HG02678 (cell line): Measurements from ENCODE around the gene GRIA1.

Experiments
- ATAC-seq: cut with Tn5 transposase; IDR thresholded peaks from one replicate; pipeline ENCODE4 v1.9.1; 2021; ENCODE audit warnings: mild to moderate bottlenecking, moderate library complexity; ENCODE audit not compliant: unreplicated experiment

GRIA1 gene

DNA sequence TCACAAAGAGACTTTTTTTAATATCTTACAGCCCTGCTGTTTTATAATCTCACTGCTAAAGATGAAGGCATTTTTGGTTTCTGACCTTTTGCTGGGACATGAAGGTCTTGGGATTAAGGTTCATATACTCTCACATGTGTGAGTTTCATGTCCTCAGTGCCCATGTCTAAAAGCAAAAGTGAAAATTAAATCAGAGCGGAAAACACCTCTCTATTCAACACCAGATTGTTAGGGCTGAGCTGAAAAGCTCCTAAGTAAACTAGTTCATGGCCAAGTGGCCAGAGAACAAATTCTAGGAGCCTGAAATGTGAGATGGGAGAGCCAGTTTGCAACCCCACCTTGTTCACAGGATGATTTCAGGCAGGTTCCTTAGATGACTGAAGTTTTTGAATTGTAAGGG lies 110.9 kb downstream of the GRIA1 start:
- peak; percentile 81 for ATAC-seq

GRCh38 chr5:153605386-153605785 lies 114.9 kb downstream of the GRIA1 start:
- ATAC-seq: no peak

DNA sequence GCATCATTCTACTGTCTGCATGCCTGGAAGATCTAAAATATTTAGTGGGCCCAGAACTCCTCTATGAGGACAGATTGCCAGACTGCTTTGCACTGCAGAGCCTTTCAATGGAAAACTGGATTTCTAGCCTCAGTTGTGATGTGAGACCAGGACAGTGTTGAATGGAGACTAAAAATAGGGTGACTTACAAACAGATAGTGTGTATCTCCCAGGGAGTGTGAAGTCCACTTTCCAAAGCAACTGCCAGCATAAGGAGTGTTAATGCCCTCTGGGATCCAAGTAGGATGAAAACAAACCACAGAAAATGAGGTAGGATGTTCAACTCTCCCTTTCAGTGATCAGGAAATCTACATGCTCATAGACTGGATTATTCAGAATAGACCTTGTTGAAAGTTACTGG lies 119.5 kb downstream of the GRIA1 start:
- no peak for ATAC-seq

GRCh38 chr5:153610811-153611210 lies 120.3 kb downstream of the GRIA1 start:
- ATAC-seq: no peak

- no peak for ATAC-seq
These were observed 122.7 kb downstream of the GRIA1 start for GRCh38 chr5:153613144-153613543.

GRCh38 chr5:153613672-153614071 lies 123.2 kb downstream of the GRIA1 start:
- ATAC-seq: no peak

GRCh38 chr5:153617190-153617589 lies 126.7 kb downstream of the GRIA1 start:
- ATAC-seq: no peak

DNA sequence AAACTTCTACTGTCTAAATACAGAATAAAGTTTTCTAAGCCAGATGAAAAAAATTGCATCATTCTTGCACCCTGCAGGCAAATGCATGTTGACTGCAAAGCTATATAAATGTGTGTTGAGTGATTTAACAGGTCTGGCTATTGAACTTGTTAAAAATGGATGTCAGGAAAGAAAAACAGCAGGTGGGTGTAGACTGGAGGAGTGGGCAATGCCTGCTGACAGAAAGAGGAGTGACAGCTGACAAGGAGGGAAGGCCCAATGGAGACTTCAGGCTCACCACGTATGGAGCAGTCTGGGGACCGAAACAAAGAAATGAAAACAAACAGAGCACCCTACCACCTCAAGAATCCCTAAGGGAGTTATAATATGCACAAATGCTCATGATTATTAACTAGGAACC lies 127.8 kb downstream of the GRIA1 start:
- no peak for ATAC-seq

DNA sequence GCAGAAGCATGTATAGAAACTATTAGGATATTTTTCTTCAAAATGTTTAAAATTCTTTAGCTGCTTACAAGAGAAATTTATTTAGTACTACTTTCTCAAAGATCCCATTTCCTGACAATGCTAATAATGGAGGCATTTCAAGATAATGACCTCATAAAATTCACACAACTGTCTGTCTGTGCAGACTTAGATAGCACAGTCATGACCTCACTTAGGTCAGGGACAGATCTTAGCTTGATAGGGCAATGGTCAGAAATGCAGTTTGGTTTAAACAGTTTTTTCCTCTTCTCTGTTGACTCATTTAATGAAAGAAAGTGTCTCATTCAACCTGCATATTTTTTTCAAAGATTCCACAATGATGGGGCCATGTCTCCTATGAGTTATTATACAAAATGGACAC lies 128.4 kb downstream of the GRIA1 start:
- ATAC-seq: no peak

DNA sequence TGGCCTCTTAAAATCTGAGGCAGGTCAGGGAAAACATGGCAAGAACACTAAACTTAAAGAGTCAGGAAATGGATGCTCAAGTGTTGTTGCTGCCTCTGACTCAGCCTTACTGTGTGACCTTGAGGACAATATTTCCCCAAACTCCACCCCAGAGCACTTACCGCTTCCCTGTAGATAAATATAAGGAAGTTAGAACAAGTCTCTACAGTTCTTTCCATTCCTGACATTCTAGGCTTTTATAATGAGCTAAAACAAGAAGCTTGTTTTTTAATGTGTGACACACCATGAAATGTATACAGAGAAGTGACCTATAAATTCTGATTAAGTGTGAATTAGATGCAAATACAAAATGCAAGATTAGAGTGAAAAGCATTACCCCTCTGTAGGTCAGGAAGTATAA lies 129.3 kb downstream of the GRIA1 start:
- no peak for ATAC-seq

DNA sequence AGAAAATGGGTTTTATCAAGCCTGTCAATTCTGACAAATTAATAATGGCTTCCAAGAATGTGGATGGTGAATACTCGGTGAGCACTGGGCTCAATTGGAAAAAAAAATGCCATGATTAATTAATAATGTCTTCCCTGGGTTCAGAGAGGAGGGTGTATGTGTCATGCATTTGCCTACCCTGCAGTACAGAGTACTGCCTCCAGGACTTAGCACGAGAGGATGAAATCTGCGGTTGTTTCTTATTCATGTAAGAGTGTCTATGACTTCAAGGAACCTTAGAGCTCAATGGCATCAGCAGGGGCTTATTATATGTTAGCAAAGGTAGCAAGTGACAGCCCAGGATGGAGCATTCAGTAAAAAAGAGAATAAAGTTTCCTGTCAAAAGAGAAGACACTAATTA lies 132.7 kb downstream of the GRIA1 start:
- ATAC-seq: no peak

GRCh38 chr5:153623751-153624450 lies 133.4 kb downstream of the GRIA1 start:
- no peak for ATAC-seq

DNA sequence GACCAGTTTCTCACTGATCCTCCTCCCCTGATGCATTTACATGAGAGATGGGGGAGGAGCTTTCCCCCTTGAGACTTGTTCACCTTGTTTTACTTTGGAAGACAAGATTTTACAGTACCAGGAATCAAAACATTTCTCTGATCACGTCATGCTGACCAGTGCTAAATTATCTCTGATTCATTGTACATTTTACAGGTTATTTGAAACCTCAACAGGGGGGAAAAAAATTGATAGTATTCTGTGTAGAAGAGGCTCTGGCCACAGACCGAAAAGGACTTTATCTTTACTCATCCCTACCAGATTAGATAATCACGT lies 133.9 kb downstream of the GRIA1 start:
- ATAC-seq: no peak

DNA sequence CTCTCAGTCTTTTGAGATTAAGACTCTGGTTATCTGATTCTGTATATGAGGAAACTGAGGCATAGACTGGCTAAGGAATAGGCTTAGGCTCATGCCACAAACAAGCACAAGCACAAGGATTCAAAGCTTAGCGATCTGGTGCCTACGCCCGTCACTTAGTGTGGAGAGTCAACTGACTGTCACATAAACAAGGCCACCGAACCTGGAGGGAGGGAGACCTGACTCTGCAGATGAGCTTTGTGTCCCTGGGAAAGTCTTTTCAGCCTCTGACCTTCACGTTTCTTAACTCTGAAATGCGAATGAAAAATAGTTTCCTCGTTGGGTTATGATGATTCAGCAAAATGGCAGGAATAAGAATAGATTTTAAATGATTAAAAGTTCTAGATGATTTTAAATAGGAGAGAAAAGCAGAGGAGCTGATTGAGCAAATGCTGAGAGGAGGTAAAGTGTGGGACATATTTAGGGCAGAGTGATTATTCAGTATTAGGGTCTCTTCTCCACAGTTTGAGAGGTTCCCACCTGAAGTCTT lies 135.4 kb downstream of the GRIA1 start:
- ATAC-seq: no peak

- no peak for ATAC-seq
These were observed 136.4 kb downstream of the GRIA1 start for GRCh38 chr5:153626836-153627235.

DNA sequence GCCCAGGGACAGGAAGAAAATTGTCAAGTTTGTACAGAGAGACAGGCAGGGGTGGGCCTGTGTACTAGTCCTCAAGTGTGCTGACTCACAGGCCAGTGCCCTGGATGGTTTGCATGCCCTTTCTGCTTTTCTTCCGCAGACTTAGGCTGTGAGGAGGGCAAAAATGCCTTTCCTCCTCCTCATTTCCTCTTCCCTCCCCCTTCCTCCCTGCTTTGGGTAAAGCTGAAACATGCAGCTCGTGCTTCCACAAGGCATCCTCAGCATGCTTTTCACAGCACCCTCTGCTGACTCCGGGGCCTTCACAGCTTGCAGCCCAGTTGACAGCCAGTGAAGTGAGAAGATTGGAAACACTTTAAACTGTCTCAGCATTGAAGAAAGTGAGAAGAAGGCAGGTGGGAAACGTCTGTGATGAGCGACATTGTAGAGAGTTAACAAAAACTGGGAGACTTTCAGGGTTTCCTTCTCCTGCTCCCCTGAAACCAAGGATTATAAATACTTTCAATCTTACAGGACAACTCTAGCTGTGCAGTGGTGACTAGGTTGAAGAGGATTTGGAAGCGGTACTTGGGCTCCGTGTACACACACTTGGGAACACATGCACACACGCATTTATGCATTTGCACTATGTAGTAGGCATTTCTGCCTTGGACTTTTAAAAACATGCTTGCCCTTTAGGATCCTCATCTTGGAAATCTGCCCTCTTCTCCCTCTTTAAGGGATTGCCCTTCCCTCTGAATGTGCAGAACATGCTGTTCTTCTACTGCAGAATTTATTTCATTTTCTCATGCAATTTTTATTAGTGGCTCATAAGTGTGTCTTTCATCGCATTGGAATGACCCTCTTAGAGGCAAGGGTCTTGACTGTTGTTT lies 138.8 kb downstream of the GRIA1 start:
- ATAC-seq: no peak

DNA sequence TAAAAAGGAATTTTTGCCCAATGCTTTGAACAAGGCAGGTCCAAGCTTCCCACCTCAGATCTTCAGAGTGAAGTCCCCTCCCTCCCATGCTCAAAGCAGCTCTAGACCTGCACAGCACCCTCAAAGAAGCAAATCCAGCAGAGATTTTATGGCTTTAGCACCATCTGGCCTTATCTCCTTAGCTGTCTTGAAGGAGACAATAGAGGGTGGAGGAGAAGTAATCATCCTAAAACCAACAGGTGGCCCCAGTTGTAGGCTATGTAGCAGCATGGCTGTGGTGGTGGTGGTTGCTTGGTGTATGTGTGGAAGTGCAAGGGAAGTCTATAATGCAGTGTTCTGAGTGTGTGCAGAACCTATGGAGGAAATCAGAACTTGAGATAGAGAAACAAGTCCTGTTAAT lies 140.1 kb downstream of the GRIA1 start:
- no peak for ATAC-seq

DNA sequence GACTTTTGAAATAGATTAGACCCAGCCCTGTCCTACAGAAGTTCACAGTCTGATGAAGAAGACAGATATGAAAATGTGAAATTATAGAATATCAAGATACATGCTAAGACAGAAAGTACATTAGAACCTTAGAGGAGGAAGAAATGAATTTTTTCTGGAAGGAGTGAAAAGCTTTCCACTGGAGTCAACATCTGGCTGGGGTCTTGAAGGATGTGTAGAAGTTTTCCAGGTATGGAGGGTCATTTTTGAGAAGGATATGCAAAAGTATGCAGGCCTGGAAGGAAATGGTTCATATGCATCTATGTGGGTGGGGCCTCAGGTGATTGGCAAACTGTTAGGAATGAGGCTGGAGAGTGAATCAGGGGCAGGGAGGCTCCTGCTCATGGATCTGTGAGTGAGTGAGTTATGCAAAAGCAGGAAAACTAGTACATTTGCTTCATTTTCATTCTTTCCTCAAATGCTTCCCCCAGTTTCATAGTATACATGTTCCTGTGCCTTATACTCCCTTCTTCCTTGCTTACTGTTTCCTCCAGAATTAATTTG lies 142.3 kb downstream of the GRIA1 start:
- no peak for ATAC-seq

DNA sequence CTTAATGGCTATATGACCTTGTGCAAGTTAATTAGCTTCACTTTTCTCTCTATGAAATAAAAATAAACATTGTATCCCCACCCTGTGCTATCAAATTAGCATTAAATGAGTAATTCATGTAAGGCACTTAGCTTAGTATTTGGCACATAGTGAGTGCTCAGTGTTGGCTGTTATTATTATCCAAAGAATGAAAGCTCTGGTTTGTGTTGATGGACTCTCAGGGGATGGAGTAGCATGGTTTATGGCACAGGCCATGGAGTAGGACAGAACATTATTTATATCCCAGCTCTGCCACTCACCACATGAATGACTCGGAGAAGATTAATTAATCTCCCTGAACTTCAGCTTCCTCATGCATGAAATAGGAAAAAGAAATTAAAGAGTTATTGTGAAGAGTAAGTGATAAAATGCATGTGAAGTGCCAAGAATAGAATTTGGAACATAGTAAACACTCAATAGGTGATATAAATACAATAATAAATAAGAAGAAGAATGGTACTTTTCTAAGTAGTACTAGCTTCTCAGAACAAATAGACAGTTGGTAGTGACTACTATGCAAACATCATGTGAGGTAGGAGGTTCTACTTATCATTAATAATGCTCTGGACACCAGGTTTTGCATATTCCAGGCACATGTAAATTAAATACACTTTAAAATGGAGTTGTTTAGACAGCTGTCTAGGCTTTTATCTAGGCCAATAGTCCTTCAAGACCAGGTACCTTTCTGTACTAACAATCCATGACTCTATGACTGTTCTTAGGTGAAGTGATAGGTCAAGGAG lies 146.4 kb downstream of the GRIA1 start:
- no peak for ATAC-seq

DNA sequence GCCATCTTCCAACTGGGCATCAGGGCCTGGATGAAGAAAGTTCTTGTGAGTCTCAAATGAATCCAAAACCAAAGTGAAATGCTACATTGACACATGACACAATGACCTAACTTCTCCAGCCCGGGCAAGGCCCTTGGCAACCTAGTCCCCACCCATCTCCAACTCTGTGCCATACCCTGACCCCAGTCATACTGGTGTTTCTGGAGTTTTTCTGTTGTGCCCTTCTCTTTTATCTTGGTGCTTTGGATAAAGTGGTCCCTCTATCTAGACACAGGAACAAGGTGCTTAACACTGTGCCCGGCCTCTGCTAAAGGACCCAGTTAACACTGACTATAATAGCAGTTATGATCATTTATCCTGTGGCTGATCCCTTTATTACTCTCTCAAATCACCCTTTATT lies 149.8 kb downstream of the GRIA1 start:
- ATAC-seq: no peak

DNA sequence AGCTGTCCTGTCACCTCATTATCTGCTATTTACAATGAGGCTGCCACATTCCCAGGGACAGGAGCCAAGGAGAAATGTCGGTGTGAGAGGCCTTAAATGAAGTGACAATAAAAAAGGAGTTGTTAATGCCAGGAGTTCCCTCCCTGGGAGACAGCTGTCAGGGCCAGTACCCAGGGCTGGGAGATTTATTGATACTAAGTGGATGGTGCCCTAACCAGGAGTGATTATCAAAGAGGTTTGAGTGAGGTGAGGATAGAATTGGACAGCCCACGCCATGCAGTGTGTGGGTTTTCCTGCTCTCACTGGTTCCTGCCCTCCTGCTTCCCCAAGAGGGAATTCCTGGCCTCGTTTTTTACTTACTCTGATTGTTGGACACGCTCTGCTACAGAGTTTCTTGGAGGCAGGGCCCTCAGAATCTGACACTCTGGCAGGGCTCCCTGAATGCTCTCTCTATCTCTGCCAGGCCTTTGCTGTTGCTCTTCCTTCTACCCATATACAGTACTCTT lies 150.8 kb downstream of the GRIA1 start:
- no peak for ATAC-seq
